PC-9 (cell line): ENCODE data around the gene ALPK1.

Experiments used
- EZH2 ChIP-seq: fragments of 200-600 bp; sonication (generic); IDR thresholded peaks from 2 replicates; pipeline ENCODE4 v1.8.0; 2017; ENCODE audit warnings: antibody characterized with exemption, low read depth
- TF ChIP-seq, protein P1 (sequence below): fragments of 200-600 bp; sonication (generic); conservative IDR thresholded peaks from 2 replicates; pipeline ENCODE4 v1.6.1; 2017; ENCODE audit warnings: mixed run types, antibody characterized with exemption, mild to moderate bottlenecking, moderate library complexity

DNA sequence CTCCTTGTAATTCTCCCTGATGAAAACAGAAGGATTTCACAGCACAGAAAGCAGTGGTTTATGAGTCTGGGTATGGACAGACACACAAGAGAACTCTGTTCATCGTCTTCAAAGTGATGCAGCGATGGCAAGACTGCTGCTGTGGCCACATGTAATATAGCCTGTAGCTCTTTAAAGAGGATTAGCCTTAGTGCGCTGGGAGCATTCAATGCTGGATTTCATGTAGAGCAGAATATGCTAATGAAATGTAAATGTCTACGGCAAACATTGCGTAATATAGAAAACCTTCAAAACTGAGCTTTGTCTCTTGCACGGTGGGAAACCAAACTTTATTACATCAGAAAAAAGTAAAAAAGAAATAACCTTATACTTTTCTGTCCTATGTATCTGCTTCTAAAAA, 42.9 kb downstream of the ALPK1 start:
- TF ChIP-seq, protein P1, sequence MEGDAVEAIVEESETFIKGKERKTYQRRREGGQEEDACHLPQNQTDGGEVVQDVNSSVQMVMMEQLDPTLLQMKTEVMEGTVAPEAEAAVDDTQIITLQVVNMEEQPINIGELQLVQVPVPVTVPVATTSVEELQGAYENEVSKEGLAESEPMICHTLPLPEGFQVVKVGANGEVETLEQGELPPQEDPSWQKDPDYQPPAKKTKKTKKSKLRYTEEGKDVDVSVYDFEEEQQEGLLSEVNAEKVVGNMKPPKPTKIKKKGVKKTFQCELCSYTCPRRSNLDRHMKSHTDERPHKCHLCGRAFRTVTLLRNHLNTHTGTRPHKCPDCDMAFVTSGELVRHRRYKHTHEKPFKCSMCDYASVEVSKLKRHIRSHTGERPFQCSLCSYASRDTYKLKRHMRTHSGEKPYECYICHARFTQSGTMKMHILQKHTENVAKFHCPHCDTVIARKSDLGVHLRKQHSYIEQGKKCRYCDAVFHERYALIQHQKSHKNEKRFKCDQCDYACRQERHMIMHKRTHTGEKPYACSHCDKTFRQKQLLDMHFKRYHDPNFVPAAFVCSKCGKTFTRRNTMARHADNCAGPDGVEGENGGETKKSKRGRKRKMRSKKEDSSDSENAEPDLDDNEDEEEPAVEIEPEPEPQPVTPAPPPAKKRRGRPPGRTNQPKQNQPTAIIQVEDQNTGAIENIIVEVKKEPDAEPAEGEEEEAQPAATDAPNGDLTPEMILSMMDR: no peak
- TF ChIP-seq EZH2: no peak
